Measurements from ENCODE around the gene TEF.
"Not testable (repeated sequence)": the region's sequence is repeated elsewhere in the genome, so short reads cannot be mapped to it uniquely, and the experiment has no call there.

DNA sequence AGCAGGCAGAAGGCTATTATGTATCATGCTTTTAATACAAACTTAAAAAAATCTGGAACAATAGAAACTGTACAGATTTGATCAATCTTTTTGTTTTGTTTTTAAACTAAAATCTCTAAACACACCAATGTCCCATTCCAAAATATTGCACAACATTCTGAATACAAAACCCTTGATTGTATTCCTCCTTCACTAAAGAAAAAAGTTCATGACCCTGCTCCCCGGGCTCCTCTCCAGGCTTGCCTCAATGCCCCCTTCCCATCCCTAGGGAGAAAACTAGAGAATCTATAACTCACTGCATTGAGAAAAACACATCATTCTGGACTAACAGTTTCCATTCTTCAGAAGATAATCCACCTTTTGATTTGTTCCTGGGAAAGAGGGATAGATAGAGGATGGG is 51.7 kb downstream of the TEF start:
- TF ChIP-seq, protein P1, sequence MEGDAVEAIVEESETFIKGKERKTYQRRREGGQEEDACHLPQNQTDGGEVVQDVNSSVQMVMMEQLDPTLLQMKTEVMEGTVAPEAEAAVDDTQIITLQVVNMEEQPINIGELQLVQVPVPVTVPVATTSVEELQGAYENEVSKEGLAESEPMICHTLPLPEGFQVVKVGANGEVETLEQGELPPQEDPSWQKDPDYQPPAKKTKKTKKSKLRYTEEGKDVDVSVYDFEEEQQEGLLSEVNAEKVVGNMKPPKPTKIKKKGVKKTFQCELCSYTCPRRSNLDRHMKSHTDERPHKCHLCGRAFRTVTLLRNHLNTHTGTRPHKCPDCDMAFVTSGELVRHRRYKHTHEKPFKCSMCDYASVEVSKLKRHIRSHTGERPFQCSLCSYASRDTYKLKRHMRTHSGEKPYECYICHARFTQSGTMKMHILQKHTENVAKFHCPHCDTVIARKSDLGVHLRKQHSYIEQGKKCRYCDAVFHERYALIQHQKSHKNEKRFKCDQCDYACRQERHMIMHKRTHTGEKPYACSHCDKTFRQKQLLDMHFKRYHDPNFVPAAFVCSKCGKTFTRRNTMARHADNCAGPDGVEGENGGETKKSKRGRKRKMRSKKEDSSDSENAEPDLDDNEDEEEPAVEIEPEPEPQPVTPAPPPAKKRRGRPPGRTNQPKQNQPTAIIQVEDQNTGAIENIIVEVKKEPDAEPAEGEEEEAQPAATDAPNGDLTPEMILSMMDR (optimal IDR thresholded peaks at IDR 0.05 in 1 of 3, IDR thresholded peaks at IDR 0.05 in 1 of 3, conservative IDR thresholded peaks at IDR 0.05 in 1 of 3; ENCODE audit: extremely low read depth in 1 of 3, insufficient read depth in 2 of 3, low read length in 3 of 3) = not testable (repeated sequence)
- TF ChIP-seq EZH2 (IDR thresholded peaks at IDR 0.05; ENCODE audit: low read length) = not testable (repeated sequence)
